Activated T-cell treated with anti-CD3 and anti-CD28 coated beads for 1 hour (primary cell): Measurements from ENCODE around the gene ABCA12.

Experiments
- DNase-seq: peaks from one replicate; pipeline ENCODE4 v3.0.0-alpha.2; 2020; ENCODE audit warnings: low read depth

The ABCA12 gene

DNA sequence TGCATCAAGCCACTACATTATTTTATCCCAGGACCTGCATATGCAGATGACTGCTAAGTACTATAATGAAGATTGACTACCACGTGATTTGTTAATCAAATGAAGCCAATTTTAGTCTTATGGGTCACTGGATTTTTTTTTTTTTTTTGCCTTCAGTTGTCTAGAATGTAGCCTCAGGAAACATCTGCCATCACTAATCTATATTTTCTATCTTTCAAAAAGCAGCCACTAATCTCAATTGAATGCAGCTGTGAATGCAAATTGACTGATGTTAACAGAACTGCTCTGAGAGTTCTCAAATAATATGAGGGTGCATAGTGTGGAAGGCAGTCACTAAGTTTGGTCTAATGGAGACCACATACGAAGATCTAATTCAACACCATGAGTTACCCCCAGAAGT, 106.3 kb downstream of the ABCA12 start:
- no peak for DNase-seq

DNA sequence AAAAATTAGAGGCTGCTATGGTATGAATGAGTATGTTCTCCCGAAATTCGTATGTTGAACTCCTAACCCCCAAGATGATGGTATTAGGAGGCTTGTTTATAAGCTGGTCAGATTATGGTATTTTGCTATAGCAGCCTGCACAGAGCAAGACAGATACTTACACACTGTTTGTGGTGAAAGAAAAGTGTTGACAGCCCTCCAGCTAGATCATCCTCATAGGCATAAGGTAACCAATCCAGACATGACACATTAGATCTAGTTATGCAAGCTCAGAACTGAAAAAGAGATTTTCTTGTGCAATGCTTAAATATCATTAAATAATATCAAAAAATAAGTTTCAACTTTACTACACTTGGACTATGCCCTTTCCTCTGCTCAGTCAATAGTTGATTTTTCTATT, 107.1 kb downstream of the ABCA12 start:
- no peak for DNase-seq

DNA sequence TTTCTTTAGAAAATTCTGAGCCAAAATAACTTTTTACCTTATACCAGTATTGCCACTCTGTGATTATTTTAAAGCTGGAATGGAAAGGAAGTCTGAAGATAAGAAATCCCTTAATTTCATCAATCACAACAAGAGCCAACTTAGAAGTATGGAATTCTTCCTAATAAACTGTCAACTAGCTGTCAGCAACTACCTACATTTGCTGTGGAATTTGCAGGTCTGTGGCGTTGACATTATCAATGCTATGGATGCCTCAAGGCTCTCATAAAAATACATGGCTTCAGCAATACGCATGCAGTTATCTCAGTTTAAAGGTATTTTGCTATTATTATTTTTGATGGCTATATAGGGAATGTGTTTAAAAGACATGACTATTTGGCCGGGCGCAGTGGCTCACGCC, 108.5 kb downstream of the ABCA12 start:
- DNase-seq, result no peak

DNA sequence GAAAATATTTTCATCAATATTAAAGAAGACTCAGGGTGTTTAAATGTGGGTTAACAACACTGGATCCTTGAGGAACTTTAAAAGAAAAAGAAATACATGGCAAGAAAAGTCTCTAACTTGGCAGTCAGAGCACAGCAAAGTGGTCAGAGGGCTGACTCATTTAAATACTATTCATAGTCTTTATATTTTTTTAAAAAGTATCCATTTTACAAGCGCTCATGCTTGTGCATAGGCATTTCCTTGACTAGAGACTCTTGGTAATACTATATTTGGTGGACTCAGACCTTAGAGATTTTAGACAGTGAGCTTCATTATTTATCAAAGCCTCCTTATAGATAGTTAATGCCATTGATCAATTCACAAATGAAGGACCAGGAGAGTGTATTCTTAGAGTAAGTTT, 110.2 kb downstream of the ABCA12 start:
- no peak for DNase-seq

DNA sequence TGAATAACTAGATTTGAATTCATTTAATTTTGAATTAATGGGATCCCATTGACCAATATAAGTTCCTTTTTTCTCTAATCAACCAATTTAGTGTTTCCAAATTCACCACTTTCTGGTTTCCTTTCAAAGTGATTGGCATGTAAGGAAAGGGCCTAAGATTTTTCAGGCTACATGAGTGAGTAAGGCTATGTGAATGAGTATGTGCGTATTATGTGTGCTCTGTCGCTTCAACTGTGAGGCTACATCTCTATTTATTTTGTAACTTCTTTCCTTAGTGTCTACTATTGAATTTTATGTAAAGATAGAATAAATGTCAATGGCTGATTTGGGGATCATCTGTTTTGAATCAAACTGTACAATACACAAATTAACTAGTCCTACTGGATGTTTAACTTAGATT, 110.6 kb downstream of the ABCA12 start:
- no peak for DNase-seq

DNA sequence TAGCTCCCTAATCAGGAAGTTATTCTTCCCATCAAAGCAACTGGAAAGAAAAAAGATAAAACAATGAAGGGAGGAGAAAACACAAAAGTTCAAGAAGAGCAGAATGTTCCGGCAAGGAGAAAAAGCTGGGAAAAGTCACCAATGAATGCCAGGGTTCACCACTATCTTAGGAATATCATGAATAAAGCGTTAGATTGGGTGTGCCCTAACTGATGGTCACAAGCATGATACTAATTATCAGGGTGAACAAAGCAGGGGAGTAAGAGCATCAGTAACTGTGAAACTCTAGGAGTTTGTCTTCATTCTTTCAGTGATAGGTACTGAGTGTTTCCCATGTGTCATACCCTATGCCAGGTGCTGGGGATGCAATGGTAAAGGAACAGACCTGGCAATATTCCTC, 115.5 kb downstream of the ABCA12 start:
- DNase-seq, result no peak

DNA sequence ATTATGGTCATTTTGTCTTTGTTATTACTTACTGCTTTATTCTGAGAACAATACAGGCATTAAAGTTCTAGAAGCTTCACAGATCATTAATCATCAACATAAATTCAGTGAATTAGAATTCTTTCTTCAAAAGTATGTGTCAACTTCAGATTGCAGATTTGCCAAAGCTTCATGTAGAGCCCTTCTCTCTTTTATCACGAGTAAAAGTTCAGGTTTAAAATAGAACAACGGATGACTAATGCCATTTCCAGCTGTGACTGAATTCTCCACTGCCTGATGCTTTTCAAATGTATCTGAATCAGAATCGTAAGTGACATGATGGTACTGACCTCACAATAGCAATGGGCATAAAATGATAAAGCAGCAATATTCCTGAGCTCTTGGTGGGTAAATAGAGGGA, 116.0 kb downstream of the ABCA12 start:
- no peak for DNase-seq

DNA sequence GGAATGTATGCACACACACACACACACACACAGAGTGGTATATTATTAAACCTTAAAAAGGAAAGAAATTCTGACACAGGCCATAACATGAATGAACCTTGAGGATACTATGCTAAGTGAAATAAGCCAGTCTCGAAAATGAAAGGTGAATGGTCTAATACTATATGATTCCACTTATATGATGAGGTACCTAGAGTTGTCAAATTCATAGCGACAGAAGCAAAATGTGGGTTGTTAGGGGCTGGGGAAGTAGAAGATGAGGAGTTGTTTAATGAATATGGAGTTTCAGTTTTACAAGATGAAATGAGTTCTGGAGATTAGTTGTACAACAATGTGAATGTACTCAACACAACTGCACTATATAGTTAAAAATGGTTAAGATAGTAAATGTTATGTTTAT, 118.1 kb downstream of the ABCA12 start:
- no peak for DNase-seq

DNA sequence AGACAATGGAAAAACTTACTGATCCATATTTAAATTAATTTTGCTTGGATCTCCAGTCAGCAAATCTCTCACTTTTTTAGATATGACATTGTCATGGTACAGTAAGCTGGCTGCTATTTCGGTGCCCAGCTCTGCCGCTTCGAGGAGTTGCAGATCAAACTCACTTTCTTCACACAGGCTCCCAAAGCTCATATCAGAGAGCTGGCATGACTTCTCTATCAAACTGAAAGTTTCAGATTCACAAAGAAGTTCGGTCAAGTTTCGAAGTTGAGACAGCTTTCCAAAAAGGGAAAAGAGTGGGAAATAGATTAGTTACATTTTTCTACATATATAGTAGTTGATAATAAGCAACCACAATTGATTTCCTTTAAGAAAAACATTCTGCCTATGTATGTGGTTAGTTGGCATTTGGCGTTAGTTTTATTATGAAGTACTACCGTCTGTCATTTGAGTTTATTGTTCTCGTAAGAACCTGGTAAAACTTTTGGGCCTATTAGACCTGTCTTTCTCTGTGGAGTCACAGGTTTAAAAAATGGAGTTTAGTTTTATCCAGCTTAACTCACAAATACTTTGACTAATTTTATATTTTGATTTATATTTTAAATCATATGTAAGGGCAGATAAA, 118.8 kb downstream of the ABCA12 start:
- DNase-seq, result no peak

DNA sequence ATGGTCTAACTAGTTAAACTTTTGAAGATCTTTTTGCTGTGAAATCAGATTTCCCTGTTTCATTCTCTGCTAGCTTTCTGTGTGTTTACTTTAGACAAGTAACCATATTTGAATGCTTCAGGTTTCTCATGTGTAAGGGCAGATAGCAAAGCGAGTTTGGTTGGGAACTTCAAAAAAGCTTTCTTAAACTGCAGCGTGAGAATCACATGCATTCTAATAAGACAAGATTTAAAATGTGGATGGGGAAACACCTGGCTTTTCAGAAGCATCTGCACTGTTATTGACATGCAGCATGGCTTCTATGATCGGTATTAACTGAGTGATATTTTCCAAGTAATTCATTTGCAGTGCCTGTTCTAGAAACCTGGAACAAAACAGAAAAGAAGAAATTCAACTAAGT, 119.3 kb downstream of the ABCA12 start:
- DNase-seq, result no peak

DNA sequence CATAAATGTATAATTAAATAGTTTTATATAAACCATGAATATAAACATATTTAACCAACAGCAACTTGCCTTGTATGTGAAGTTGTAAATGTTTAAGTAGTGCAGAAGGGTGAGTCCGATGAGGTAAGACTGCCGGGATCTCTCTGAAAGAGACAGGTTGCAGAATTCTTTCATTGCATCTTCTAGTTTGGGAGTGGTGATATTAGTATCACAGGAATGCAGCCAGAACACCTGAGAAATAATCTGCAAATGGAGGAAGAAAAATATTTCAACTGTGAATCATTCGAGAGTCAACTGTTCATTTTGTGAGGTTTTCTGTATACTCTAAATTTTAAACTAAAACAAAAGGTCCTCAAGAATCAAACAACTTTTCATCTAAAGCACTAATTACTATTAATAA, 123.0 kb downstream of the ABCA12 start:
- no peak for DNase-seq

DNA sequence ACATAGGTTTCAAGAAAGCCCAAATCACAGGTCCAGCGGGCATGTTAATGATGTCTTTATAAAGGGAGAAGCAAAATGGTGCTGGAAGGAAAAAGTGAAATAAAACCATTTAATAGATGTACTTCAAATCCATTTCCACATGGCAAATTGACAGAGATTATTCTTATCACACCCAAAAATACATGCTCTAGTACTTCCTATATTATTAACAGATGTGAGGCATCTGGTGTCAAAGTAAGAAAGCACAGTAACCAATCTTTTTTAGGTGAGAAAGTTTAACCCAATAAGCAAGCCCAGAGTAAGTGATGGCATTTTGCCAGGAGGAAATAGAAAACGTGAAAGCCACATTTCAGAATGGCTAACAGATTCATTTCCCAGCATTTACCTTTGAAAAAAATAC, 128.0 kb downstream of the ABCA12 start:
- DNase-seq, result no peak

DNA sequence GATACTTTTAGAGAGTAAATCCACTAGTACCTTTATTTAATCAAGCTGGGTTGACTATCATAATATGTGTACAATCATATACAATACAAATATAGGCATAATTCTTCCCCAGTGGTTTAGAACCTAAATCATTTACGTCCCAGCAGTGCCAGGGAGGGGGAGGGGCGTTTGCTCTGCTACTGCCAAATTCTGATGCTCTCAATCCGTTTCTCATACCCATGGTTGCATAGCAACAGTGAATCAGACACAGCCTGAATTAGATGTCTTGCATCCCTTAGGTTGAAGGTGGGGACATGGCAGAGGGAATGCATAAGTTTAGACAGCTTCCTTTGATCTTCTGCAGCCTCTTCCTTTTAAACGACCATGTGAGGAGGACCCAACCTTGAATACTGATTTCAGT, 135.4 kb downstream of the ABCA12 start:
- no peak for DNase-seq

DNA sequence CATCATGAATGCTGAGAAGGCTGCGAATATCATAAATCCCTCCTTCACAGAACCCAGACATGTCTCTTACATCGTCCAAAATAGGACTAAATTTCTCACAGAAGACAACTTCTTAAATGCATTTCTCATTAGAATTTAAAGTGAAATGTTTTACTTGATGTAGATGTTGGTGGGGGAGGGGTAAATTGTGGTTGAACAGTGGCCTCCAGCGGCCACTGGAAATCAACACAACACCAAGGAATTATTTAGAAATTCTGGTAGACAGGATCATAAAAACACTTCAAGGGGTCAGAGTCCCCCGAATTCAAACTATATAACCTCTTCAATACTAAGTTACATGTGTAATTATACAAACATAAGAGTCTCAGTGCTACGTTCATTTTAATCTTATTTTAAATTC, 135.9 kb downstream of the ABCA12 start:
- DNase-seq, result no peak

DNA sequence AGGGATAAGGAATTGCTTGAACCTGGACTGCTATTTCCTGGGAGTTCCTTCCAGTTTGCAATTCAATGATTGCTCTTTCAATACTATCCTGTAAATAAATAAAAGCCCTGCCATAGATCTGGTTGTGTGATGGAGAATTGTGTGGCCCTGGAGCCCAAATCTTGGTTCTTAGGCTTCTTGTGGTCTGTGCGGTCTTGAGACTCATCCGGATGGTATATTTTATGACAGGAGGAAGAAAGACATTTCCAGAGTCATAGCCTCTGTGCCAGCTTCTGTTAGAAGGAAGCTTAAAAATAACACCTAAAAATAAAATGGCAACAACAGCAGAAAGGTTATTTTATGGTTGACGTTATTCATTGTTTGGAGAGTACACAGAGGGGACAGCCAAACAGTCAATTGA, 137.7 kb downstream of the ABCA12 start:
- DNase-seq, result no peak

DNA sequence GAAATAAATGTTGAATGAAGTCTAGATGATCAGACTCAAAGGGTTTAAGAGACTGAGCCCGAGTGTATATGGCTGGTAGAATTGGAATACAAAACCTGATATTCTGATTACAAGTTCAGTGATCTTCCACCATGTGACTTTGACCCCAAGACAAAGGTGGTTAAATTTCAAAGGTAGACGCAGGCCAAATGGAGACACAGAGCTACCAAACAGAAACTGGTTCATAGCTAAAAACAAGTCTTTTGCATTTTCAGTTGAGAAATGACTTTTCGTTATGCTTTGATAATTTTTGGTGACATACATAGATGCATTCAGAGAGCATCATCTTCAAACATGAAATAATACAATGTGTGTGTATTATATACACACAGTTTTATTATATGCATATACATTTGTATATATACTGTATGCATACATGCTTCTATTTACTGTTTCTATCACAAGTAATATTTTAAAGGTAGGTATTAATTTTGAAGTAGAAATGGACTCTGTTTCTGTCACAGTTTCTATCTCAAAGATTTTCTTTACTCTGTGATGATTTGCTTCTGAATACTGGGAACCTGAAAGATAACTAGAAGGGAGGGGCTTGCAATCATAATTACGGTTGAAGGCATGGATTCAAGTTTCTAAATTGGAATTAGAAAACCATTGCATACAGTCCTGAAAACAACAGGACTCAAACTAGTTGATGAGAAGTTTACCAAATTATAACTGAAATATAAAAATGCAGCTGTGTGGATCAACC, 142.3 kb downstream of the ABCA12 start:
- no peak for DNase-seq

DNA sequence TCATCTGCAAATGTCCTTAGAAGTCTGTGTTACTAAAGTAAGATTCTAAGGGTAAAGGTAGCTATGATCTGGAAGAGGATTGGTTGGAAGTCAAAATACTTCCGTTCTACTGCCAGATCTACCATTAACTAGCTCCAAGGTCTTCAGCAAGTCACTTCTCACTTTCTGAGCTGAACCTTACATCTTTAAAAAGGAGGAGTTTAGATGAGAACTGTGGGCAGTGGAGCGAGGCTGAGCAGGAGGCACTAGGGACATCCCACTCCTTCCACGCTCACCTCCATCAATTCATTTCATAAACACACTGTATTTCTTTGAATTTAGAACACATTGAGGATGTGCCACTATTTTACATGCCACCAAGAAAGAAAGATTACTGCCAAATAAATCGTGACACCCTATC, 143.0 kb downstream of the ABCA12 start:
- no peak for DNase-seq

DNA sequence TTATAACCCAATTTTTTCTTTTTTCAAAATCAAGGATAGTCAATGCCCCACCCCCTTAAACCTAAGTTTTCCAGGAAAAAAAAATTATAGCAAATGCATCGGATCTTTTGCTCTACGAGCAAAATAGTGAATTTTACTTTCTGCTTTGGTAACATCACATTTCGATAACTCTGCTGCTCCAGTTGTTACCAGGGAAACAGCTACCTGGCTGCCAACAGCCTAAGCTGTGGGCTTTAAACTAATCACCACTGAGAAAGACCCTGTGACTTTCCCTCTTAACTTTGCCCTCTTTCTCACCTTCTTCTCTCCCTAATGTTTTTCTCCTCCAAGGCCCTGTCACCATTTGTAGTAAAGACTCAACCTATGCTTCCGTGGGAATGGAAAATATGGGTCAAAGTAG, 145.5 kb downstream of the ABCA12 start:
- no peak for DNase-seq

DNA sequence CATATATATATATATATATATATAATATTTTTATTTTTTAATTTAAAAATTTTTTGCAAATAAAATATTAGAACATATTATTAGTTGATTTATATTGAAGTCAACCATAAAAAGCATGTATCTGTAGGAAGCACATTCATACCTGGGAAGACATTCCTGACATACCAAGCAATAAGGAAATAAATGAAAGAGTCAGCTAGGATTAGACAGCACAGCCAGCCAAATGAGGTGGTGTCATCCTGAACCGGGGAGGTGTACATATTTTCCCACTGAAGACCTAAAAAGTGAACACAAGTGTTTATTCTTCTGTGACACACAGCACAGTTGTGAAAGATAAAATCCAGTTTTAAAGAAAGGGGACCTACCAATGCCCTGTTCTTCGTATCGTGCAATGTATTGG, 149.2 kb downstream of the ABCA12 start:
- DNase-seq, result no peak

DNA sequence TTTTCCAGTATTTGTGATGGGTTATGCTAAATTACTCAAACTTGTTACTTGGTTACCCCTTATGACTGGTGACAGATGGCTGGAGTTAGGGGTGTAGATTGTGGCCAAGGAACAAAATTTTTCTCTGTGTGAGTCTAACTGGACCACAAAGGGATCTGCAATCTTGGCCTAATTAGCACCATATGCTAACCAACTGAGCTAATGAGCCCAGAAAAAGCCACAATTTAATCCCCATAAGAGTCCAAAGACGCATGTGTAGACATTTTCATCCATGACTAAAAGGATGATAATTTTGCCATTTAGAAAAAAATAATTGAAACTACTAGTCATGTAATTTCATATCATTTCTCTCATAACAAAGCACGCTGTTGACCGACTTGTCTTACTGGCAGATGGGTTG, 151.2 kb downstream of the ABCA12 start:
- DNase-seq, result no peak

DNA sequence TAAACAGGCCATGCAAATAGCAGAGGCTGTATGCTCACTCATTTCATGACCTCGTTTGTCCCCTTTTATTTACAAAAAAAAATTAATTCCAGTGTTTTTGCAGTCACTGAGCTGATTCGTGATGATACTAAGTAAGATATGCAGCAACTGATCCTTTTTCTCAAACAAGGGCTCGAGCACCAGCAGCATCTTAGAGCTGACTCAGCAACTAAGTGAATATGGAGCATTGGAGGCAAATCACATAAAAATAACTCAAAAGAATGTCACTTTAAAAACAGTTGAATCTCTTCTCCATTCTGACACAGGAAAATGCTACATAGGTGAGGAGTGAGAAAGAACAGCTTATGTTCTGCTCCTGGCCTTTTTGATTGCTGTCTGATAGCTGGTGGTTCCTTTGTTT, 152.8 kb downstream of the ABCA12 start:
- DNase-seq, result no peak

DNA sequence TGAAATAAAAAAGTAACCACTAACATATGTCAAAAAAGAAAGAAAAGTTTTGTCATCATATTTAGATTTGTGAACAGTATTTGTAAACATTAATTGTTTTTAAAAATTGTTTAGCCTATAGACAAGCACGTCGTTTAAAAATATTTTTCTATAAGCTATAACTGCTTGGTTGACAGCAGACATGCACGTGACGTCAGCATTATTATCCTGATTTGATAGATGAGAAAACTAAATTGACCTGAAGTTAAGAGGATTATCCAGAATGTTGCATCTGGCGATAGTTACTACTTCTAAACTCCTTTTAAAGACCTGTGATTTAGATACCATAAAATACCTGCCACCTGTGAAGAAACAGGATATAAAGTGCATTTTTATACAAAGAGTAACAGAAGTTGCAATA, 172.0 kb downstream of the ABCA12 start:
- DNase-seq, result no peak

DNA sequence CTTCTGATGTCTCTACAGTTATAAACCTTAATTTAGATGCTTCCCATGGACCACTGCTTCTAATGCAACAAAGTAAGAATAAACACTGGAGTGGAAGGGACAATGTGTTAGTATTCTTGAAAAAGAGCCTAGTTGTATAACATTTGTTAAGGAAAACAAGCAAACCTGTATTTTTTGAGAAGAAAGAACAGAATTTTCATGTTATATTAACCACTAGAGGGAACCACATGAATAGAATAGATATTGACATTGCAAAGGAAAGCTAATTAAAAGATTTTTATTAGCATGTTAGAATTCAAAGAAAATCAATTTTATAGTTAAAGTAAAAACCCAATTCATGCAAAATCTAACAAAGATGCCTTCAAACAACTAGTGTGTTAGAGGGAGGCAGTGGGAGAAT, 177.7 kb downstream of the ABCA12 start:
- no peak for DNase-seq

DNA sequence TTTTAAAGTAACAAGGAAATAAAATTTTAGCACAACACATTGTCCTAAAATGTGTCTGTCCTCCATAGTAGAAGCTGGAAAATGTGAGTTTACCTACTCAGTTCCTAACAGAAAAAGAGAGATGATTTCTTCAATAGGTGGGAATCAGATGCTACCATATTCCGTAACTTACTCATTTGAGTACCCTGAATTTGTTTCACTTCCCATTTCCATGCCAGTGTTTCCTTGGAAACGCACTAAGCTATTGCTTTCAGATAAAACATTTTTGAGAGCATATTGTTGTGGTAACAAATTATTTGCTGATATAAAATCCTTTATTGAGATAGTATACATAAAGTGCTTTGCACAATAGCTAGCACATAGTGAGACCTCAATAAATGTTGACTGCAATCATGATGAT, 191.5 kb downstream of the ABCA12 start:
- DNase-seq, result no peak
